ENCODE results near the gene SPTBN5.

Gene SPTBN5

GRCh38 chr15:41798607-41799487, 95.0 kb downstream of the SPTBN5 start:
- no peak for DNase-seq

Data from right hindlimb (tissue), 1 donor.